Suppressor macrophage treated with lipopolysaccharide for 1 hour (primary cell): Measurements from ENCODE around the gene RASGRF2.

ENCODE experiments used
- DNase-seq, 3 donors: peaks; one replicate each; pipeline ENCODE4 v3.0.0-alpha.2; 2020 to 2022

The RASGRF2 gene

GRCh38 chr5:81213070-81213469 lies 252.9 kb downstream of the RASGRF2 start:
- no peak for DNase-seq

GRCh38 chr5:81214848-81215247 lies 254.7 kb downstream of the RASGRF2 start:
- no peak for DNase-seq

GRCh38 chr5:81216152-81216551 lies 256.0 kb downstream of the RASGRF2 start:
- DNase-seq, result no peak

GRCh38 chr5:81219389-81219788 lies 259.2 kb downstream of the RASGRF2 start:
- no peak for DNase-seq

GRCh38 chr5:81222285-81222684 lies 262.1 kb downstream of the RASGRF2 start:
- DNase-seq, result no peak

GRCh38 chr5:81225463-81225862 lies 265.3 kb downstream of the RASGRF2 start:
- DNase-seq, result no peak

GRCh38 chr5:81226286-81226685 lies 266.1 kb downstream of the RASGRF2 start:
- no peak for DNase-seq

GRCh38 chr5:81226949-81227348 lies 266.8 kb downstream of the RASGRF2 start:
- DNase-seq, result no peak

GRCh38 chr5:81228084-81228483 lies 267.9 kb downstream of the RASGRF2 start:
- no peak for DNase-seq

GRCh38 chr5:81230416-81230815 lies 270.3 kb downstream of the RASGRF2 start:
- no peak for DNase-seq

- no peak for DNase-seq
These were observed 272.4 kb downstream of the RASGRF2 start for GRCh38 chr5:81232464-81233079.

- DNase-seq, result peak in 1 of 3 donors; percentile 11
These were observed 273.0 kb downstream of the RASGRF2 start, which contains the start of gene CKMT2 for GRCh38 chr5:81233080-81233634. TSS of gene CKMT2 (plus strand) at chr5:81233322. CDS start at chr5:81251133, 17,811 bp downstream.

- no peak for DNase-seq
These were observed 274.1 kb downstream of the RASGRF2 start for GRCh38 chr5:81234299-81234698.

- DNase-seq, result no peak
These were observed 274.6 kb downstream of the RASGRF2 start for GRCh38 chr5:81234801-81235200.

- no peak for DNase-seq
These were observed 275.3 kb downstream of the RASGRF2 start for GRCh38 chr5:81235287-81236072.

GRCh38 chr5:81238460-81238859 lies 278.3 kb downstream of the RASGRF2 start:
- no peak for DNase-seq

- no peak for DNase-seq
These were observed 279.4 kb downstream of the RASGRF2 start for GRCh38 chr5:81239613-81240012.

- DNase-seq, result no peak
These were observed 280.8 kb downstream of the RASGRF2 start for GRCh38 chr5:81241001-81241400.

GRCh38 chr5:81241961-81242648 lies 281.9 kb downstream of the RASGRF2 start:
- no peak for DNase-seq

- DNase-seq, result no peak
These were observed 282.8 kb downstream of the RASGRF2 start for GRCh38 chr5:81242906-81243436.

GRCh38 chr5:81244451-81244850 lies 284.3 kb downstream of the RASGRF2 start:
- no peak for DNase-seq

- DNase-seq, result no peak
These were observed 285.7 kb downstream of the RASGRF2 start for GRCh38 chr5:81245871-81246235.

GRCh38 chr5:81246697-81247096 lies 286.5 kb downstream of the RASGRF2 start:
- DNase-seq, result no peak
